HepG2 (cell line): ENCODE data around the gene TXN2. TPM values are rescaled to one million over a fixed set of nuclear protein-coding genes. Genes with fewer than 3 reads are reported as not detected.
A peak's percentile ranks its signal among the peaks of the same experiment; 100 is the strongest.
"Not testable (repeated sequence)": the region's sequence is repeated elsewhere in the genome, so short reads cannot be mapped to it uniquely, and the experiment has no call there.

ENCODE experiments used
- ATAC-seq: fragments of 200-7000 bp; cut with Tn5 transposase; 3 replicates; pipeline ENCODE4 v1.9.1; 2020; ENCODE audit warnings: mild to moderate bottlenecking, moderate library complexity
- BruUV-seq: library from RNA; stranded (reverse); fragments of 400-500 nt; replicated peaks from 2 replicates; lab custom pipeline; 2021; lab: Mats Ljungman, UMichigan
- CTCF ChIA-PET: fragments of 300-600 bp; formaldehyde crosslinking; extraction: SDS; loops from one replicate; lab custom pipeline; 2021; ENCODE audit warnings: low total read pairs, inconsistent platforms, low intra/inter-chr PET ratio; lab: Yijun Ruan, JAX
- POLR2A ChIA-PET: fragments of 350-600 bp; sonication (Branson Sonifier 250); formaldehyde crosslinking; loops from one replicate; lab custom pipeline; 2020; ENCODE audit warnings: antibody characterized with exemption, inconsistent platforms; lab: Yijun Ruan, JAX
- DNase-seq: peaks from one replicate; pipeline ENCODE4 v3.0.0-alpha.2; 2015; ENCODE audit warnings: low spot score
- FAIRE-seq: peaks from 3 replicates; lab custom pipeline; 2011; peaks lifted over from hg19 to GRCh38; lab: Jason Lieb, UNC
- H2AFZ ChIP-seq: one replicate; pipeline ENCODE4 v1.6.1; 2011; ENCODE audit warnings: low read length, inconsistent platforms
- H3K27ac ChIP-seq: fragments of 300-600 bp; 3 replicates; pipeline ENCODE4 v1.8.0; 2011; ENCODE audit warnings: mixed run types, mild to moderate bottlenecking, mixed read lengths, low read length, inconsistent platforms; ENCODE audit not compliant: insufficient read depth; ENCODE audit errors: extremely low read length
- H3K27me3 ChIP-seq, 2 experiments: fragments of 200-600 bp in 1 of 2; 2 replicates in 1 of 2; 3 replicates in 1 of 2; pipeline versions ENCODE4 v1.6.0 to v1.8.0; 2011; ENCODE audit warnings: low read length in 2 of 2, mild to moderate bottlenecking in 2 of 2, moderate library complexity in 2 of 2, inconsistent platforms in 1 of 2; ENCODE audit not compliant: insufficient read depth in 2 of 2, control insufficient read depth in 1 of 2
- H3K36me3 ChIP-seq, 2 experiments: fragments of 200-600 bp in 1 of 2; replicated peaks in 1 of 2; 2 replicates in 1 of 2; 3 replicates in 1 of 2; pipeline versions ENCODE4 v1.5.1 to v1.8.0; 2011; ENCODE audit warnings: low read length in 2 of 2, inconsistent platforms in 1 of 2; ENCODE audit not compliant: insufficient read depth in 2 of 2, control insufficient read depth in 1 of 2
- H3K4me1 ChIP-seq: 2 replicates; pipeline ENCODE4 v1.5.1; 2012; ENCODE audit warnings: low read length, inconsistent platforms; ENCODE audit not compliant: insufficient read depth
- H3K4me2 ChIP-seq: 2 replicates; pipeline ENCODE4 v1.6.0; 2011; ENCODE audit warnings: low read depth, low read length, inconsistent platforms
- H3K4me3 ChIP-seq, 3 experiments: fragments of 200-600 bp in 1 of 3; sonication (generic), shearing (Covaris generic) in 1 of 3; replicated peaks in 1 of 3; 2 replicates each; pipeline ENCODE4 v1.5.1; 2011 to 2016; ENCODE audit warnings: low read length in 3 of 3, inconsistent platforms in 2 of 3, low read depth in 2 of 3, mild to moderate bottlenecking in 2 of 3, control low read depth in 1 of 3, mixed read lengths in 1 of 3; ENCODE audit not compliant: insufficient read depth in 1 of 3
- H3K79me2 ChIP-seq: one replicate; pipeline ENCODE4 v1.6.1; 2011; ENCODE audit warnings: low read length, inconsistent platforms; ENCODE audit not compliant: insufficient read depth
- H3K9ac ChIP-seq: 2 replicates; pipeline ENCODE4 v1.6.0; 2011; ENCODE audit warnings: mild to moderate bottlenecking, low read depth, low read length, inconsistent platforms; ENCODE audit not compliant: insufficient read depth
- H3K9me3 ChIP-seq: 2 replicates; pipeline ENCODE4 v1.5.1; 2012; ENCODE audit warnings: mild to moderate bottlenecking, low read length
- H4K20me1 ChIP-seq: 2 replicates; pipeline ENCODE4 v1.6.0; 2011; ENCODE audit warnings: inconsistent platforms, mild to moderate bottlenecking, low read length, moderate library complexity; ENCODE audit not compliant: insufficient read depth
- GTF3A ChIP-seq: sonication (generic); formaldehyde crosslinking; conservative IDR thresholded peaks from 2 replicates; pipeline ENCODE4 v1.4.0; 2020; ENCODE audit warnings: mild to moderate bottlenecking, missing genetic modification reagents
- WGBS: methylation state at CpG from one replicate; pipeline ENCODE4 v1.1.6; 2017; ENCODE audit warnings: low lambda C conversion rate; 5-methylcytosine and 5-hydroxymethylcytosine counted together
- in situ Hi-C: cut with HindIII; loops from 2 replicates; pipeline ENCODE4 v1.10.0; 2017; ENCODE audit warnings: low pct_unique_long_range_greater_than_20kb; ENCODE audit not compliant: extremely low pct_ligation_motif_present
- intact Hi-C: fragments of 100-400 bp; cut with micrococcal nuclease; formaldehyde crosslinking; loops from one replicate; pipeline ENCODE4 v1.10.0; 2022; ENCODE audit not compliant: unreplicated experiment
- polyA plus RNA-seq, 8 experiments: library from polyadenylated mRNA; depleted of rRNA in 3 of 8; stranded (reverse) in 7 of 8; unstranded in 1 of 8; fragments of >200 nt; fragmentation: Illumina TruSeq in 4 of 8; extraction: Trizol in 4 of 8; gene quantifications; 2 replicates each; pipeline versions ENCODE4 v1.2.1 to v1.2.3, GENCODE V29; 2011 to 2016; ENCODE audit warnings: low read depth in 4 of 8, missing spikeins in 1 of 8, mixed read lengths in 1 of 8; ENCODE audit not compliant: insufficient read depth in 1 of 8
- total RNA-seq, 5 experiments: library from RNA; depleted of rRNA; stranded (reverse); fragments of >200 nt; fragmentation: Illumina TruSeq; extraction: Trizol; gene quantifications; 2 replicates each; pipeline ENCODE4 v1.2.3, GENCODE V29; 2016; ENCODE audit warnings: low read depth in 1 of 5
- TF ChIP-seq, protein P1 (sequence below): sonication (generic); formaldehyde crosslinking; IDR thresholded peaks from 2 replicates; pipeline ENCODE4 v1.9.0; 2022; ENCODE audit warnings: missing genetic modification reagents, mild to moderate bottlenecking, borderline replicate concordance
- TF ChIP-seq, protein P2 (sequence below): sonication (generic); formaldehyde crosslinking; IDR thresholded peaks from 2 replicates; pipeline ENCODE4 v1.5.1; 2020; ENCODE audit warnings: mild to moderate bottlenecking, missing genetic modification reagents, moderate library complexity

TXN2 gene
- total and polyA plus RNA-seq, 2 of the 13 experiments (the other 11 are each of a cell fraction or from before 2014, with no cell fraction given), result 41.4 to 109 TPM

DNA sequence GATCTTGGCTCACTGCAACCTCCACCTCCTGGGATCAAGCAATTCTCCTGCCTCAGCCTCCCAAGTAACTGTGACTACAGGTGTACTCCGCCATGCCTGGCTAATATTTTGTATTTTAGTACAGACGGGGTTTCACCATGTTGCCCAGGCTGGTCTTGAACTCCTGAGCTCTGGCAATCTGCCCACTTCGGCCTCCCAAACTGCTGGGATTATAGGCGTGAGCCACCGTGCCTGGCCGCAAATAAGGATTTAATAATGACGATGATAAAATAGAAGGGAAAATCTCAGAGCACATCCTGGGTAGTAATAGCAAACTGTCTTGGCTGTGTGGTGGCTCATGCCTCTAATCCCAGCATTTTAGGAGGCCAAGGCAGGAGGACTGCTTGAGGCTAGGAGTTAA, 30.5 kb downstream of the TXN2 start:
- intact Hi-C loops, H3K9ac ChIP-seq, BruUV-seq, ATAC-seq, CTCF ChIA-PET, H3K4me3 ChIP-seq, FAIRE-seq, in situ Hi-C loops, H3K27ac ChIP-seq, H3K9me3 ChIP-seq, H2AFZ ChIP-seq, DNase-seq, H4K20me1 ChIP-seq, H3K27me3 ChIP-seq, H3K79me2 ChIP-seq, POLR2A ChIA-PET, H3K36me3 ChIP-seq: not testable (repeated sequence)
- Histone ChIP-seq H3K4me2 (peak overlapping the region; percentile 68; the same call in 1 of the 2 replicates), H3K4me1 (peaks cover 74% of the 10 kb centered on the region)
- WGBS, result 78% methylated on average over 7 of the region's 7 CpGs

DNA sequence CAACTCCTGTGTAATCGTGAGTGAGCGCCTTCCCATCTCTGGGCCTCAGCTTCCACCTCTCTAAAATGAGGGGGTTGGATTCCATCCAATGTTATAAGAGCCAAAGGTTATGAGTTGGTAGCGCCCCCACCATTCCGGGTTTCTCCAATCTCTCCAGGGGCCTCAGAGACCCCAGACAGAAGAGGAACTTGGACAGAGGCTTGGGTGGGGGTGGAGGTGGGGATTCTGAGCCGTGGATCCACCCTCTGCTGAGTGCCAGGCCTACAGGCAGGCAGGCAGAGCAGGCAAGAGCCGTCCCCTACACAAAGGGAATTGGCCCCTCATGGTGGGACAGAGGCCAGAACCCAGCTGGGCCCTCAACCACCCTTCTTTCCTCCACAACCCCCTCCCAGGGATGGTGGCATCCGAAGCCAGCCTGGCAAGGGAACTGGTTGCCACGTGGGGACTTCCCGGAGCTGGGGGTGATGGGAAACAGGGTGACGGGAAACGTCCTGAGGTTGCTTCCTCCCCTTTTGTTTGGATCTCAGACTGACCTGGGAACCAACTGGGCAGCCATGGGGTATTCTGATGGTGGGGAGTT, 31.8 kb downstream of the TXN2 start:
- BruUV-seq, result no TSS peak
- FAIRE-seq, result no peak
- 52% methylated on average over 9 of the region's 11 CpGs for WGBS
- ChIA-PET CTCF (no interaction called here), POLR2A (no interaction called here)
- no peaks in the 10 kb centered on the region for H4K20me1 ChIP-seq
- H3K4me3 ChIP-seq, result peak overlapping the region in 1 of 3 experiments; percentile 45; a peak in 1 of 6 replicates
- H3K36me3 ChIP-seq, result no peaks in the 10 kb centered on the region
- no peaks in the 10 kb centered on the region for H3K27me3 ChIP-seq
- in situ Hi-C loops, result no loop called here
- intact Hi-C loops, result no loop called here
- H3K4me1 ChIP-seq, result peaks cover 76% of the 10 kb centered on the region
- DNase-seq, result no peak
- ATAC-seq, result no peak
- TF ChIP-seq, protein P1, sequence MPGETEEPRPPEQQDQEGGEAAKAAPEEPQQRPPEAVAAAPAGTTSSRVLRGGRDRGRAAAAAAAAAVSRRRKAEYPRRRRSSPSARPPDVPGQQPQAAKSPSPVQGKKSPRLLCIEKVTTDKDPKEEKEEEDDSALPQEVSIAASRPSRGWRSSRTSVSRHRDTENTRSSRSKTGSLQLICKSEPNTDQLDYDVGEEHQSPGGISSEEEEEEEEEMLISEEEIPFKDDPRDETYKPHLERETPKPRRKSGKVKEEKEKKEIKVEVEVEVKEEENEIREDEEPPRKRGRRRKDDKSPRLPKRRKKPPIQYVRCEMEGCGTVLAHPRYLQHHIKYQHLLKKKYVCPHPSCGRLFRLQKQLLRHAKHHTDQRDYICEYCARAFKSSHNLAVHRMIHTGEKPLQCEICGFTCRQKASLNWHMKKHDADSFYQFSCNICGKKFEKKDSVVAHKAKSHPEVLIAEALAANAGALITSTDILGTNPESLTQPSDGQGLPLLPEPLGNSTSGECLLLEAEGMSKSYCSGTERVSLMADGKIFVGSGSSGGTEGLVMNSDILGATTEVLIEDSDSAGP (CRISPR knock-in tag), result peak; percentile 33; the same call in 1 of the 2 replicates
- TF ChIP-seq, protein P2, sequence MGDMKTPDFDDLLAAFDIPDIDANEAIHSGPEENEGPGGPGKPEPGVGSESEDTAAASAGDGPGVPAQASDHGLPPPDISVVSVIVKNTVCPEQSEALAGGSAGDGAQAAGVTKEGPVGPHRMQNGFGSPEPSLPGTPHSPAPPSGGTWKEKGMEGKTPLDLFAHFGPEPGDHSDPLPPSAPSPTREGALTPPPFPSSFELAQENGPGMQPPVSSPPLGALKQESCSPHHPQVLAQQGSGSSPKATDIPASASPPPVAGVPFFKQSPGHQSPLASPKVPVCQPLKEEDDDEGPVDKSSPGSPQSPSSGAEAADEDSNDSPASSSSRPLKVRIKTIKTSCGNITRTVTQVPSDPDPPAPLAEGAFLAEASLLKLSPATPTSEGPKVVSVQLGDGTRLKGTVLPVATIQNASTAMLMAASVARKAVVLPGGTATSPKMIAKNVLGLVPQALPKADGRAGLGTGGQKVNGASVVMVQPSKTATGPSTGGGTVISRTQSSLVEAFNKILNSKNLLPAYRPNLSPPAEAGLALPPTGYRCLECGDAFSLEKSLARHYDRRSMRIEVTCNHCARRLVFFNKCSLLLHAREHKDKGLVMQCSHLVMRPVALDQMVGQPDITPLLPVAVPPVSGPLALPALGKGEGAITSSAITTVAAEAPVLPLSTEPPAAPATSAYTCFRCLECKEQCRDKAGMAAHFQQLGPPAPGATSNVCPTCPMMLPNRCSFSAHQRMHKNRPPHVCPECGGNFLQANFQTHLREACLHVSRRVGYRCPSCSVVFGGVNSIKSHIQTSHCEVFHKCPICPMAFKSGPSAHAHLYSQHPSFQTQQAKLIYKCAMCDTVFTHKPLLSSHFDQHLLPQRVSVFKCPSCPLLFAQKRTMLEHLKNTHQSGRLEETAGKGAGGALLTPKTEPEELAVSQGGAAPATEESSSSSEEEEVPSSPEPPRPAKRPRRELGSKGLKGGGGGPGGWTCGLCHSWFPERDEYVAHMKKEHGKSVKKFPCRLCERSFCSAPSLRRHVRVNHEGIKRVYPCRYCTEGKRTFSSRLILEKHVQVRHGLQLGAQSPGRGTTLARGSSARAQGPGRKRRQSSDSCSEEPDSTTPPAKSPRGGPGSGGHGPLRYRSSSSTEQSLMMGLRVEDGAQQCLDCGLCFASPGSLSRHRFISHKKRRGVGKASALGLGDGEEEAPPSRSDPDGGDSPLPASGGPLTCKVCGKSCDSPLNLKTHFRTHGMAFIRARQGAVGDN, result peak; percentile 42; the same call in 1 of the 2 replicates
- no peak for TF ChIP-seq GTF3A
- no peak overlapping the region for H3K27ac ChIP-seq
- H3K79me2 ChIP-seq, result no peaks in the 10 kb centered on the region
- H3K9ac ChIP-seq, result 0 out of 2 replicates have a peak overlapping the region, but pooled peaks have one; percentile 18
- no peak overlapping the region for H2AFZ ChIP-seq
- peak overlapping the region; percentile 65 for H3K4me2 ChIP-seq
- no peaks in the 10 kb centered on the region for H3K9me3 ChIP-seq
